ENCODE measurements around the gene CFAP157.
A peak's percentile ranks its signal among the peaks of the same experiment; 100 is the strongest.
"Not testable (repeated sequence)": the region's sequence is repeated elsewhere in the genome, so short reads cannot be mapped to it uniquely, and the experiment has no call there.

The CFAP157 gene

GRCh38 chr9:127735530-127736185 lies 28.9 kb downstream of the CFAP157 start:
- DNase-seq (ENCODE audit: low spot score): no peak

GRCh38 chr9:127738666-127739065 lies 31.9 kb downstream of the CFAP157 start:
- DNase-seq (ENCODE audit: low spot score): no peak

- no peak for DNase-seq (ENCODE audit: low spot score)
These were observed 33.0 kb downstream of the CFAP157 start for GRCh38 chr9:127739614-127740330.

GRCh38 chr9:127741831-127742434 lies 35.1 kb downstream of the CFAP157 start:
- peak; percentile 96 for DNase-seq (ENCODE audit: low spot score)

GRCh38 chr9:127742435-127743088 lies 35.8 kb downstream of the CFAP157 start:
- DNase-seq (ENCODE audit: low spot score): peak; percentile 92

GRCh38 chr9:127744398-127745110 lies 37.8 kb downstream of the CFAP157 start:
- DNase-seq (ENCODE audit: low spot score): no peak

GRCh38 chr9:127746959-127747569 lies 40.3 kb downstream of the CFAP157 start:
- DNase-seq (ENCODE audit: low spot score): no peak

- DNase-seq (ENCODE audit: low spot score): no peak
These were observed 42.5 kb downstream of the CFAP157 start for GRCh38 chr9:127749090-127749787.

- DNase-seq (ENCODE audit: low spot score): peak; percentile 75
These were observed 44.7 kb downstream of the CFAP157 start for GRCh38 chr9:127751269-127752054.

GRCh38 chr9:127753148-127753547 lies 46.4 kb downstream of the CFAP157 start:
- peak; percentile 43 for DNase-seq (ENCODE audit: low spot score)

GRCh38 chr9:127753622-127754021 lies 46.8 kb downstream of the CFAP157 start:
- no peak for DNase-seq (ENCODE audit: low spot score)

- peak; percentile 80 for DNase-seq (ENCODE audit: low spot score)
These were observed 47.6 kb downstream of the CFAP157 start for GRCh38 chr9:127754099-127755060.

GRCh38 chr9:127755061-127756060 lies 48.6 kb downstream of the CFAP157 start:
- DNase-seq (ENCODE audit: low spot score): peak; percentile 76

- DNase-seq (ENCODE audit: low spot score): no peak
These were observed 49.4 kb downstream of the CFAP157 start for GRCh38 chr9:127756233-127756632.

GRCh38 chr9:127756776-127757175 lies 50.0 kb downstream of the CFAP157 start:
- not testable (repeated sequence) for DNase-seq (ENCODE audit: low spot score)

- no peak for DNase-seq (ENCODE audit: low spot score)
These were observed 52.1 kb downstream of the CFAP157 start for GRCh38 chr9:127758843-127759242.

GRCh38 chr9:127761061-127761460 lies 54.3 kb downstream of the CFAP157 start:
- DNase-seq (ENCODE audit: low spot score): no peak

GRCh38 chr9:127761491-127761956 lies 54.7 kb downstream of the CFAP157 start:
- no peak for DNase-seq (ENCODE audit: low spot score)
